Suprapubic skin (tissue), 4 donors: ENCODE data around the gene MYL10.

Experiments
- EP300 ChIP-seq: sonication (generic); formaldehyde crosslinking; IDR thresholded peaks from one replicate; pipeline ENCODE4 v1.6.1; 2017; ENCODE audit warnings: antibody characterized with exemption
- POLR2A ChIP-seq, 2 donors: fragments of 450-650 bp; IDR thresholded peaks; one replicate each; pipeline ENCODE4 v1.6.1; 2017; ENCODE audit warnings: antibody characterized with exemption in 2 of 2, mild to moderate bottlenecking in 2 of 2, moderate library complexity in 2 of 2
- POLR2AphosphoS5 ChIP-seq, 3 donors: sonication (generic); formaldehyde crosslinking; IDR thresholded peaks; one replicate each; pipeline ENCODE4 v1.6.1; 2017; ENCODE audit warnings: antibody characterized with exemption in 3 of 3
- TF ChIP-seq, protein P1 (sequence below), 2 donors: fragments of 200-600 bp in 1 of 2; fragments of 450-650 bp in 1 of 2; sonication (generic) in 1 of 2; IDR thresholded peaks; one replicate each; pipeline ENCODE4 v1.5.1; 2016 to 2019; ENCODE audit warnings: antibody characterized with exemption in 2 of 2, mild to moderate bottlenecking in 1 of 2, moderate library complexity in 1 of 2

GRCh38 chr7:101618916-101619315, 10.2 kb downstream of the MYL10 start:
- TF ChIP-seq, protein P1, sequence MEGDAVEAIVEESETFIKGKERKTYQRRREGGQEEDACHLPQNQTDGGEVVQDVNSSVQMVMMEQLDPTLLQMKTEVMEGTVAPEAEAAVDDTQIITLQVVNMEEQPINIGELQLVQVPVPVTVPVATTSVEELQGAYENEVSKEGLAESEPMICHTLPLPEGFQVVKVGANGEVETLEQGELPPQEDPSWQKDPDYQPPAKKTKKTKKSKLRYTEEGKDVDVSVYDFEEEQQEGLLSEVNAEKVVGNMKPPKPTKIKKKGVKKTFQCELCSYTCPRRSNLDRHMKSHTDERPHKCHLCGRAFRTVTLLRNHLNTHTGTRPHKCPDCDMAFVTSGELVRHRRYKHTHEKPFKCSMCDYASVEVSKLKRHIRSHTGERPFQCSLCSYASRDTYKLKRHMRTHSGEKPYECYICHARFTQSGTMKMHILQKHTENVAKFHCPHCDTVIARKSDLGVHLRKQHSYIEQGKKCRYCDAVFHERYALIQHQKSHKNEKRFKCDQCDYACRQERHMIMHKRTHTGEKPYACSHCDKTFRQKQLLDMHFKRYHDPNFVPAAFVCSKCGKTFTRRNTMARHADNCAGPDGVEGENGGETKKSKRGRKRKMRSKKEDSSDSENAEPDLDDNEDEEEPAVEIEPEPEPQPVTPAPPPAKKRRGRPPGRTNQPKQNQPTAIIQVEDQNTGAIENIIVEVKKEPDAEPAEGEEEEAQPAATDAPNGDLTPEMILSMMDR (IDR thresholded peaks at IDR 0.05) = no peak
- no peak for TF ChIP-seq POLR2A (IDR thresholded peaks at IDR 0.05)
- TF ChIP-seq POLR2AphosphoS5 (IDR thresholded peaks at IDR 0.05) = no peak
- no peak for TF ChIP-seq EP300
